Measurements from ENCODE around the gene ZNF573.
A peak's percentile ranks its signal among the peaks of the same experiment; 100 is the strongest.

GRCh38 chr19:37779127-37780005, at the start of gene ZNF573:
- TF ChIP-seq, protein P1, sequence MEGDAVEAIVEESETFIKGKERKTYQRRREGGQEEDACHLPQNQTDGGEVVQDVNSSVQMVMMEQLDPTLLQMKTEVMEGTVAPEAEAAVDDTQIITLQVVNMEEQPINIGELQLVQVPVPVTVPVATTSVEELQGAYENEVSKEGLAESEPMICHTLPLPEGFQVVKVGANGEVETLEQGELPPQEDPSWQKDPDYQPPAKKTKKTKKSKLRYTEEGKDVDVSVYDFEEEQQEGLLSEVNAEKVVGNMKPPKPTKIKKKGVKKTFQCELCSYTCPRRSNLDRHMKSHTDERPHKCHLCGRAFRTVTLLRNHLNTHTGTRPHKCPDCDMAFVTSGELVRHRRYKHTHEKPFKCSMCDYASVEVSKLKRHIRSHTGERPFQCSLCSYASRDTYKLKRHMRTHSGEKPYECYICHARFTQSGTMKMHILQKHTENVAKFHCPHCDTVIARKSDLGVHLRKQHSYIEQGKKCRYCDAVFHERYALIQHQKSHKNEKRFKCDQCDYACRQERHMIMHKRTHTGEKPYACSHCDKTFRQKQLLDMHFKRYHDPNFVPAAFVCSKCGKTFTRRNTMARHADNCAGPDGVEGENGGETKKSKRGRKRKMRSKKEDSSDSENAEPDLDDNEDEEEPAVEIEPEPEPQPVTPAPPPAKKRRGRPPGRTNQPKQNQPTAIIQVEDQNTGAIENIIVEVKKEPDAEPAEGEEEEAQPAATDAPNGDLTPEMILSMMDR (CRISPR knock-in tag; IDR thresholded peaks at IDR 0.05), result no peak
- TF ChIP-seq RXRB (CRISPR knock-in tag; IDR thresholded peaks at IDR 0.05; ENCODE audit: borderline replicate concordance), result peak; percentile 57; the same call in 1 of the 2 replicates

Data from HepG2 (cell line).